ENCODE results near the gene PODN. TPM values are rescaled to one million over a fixed set of nuclear protein-coding genes. Genes with fewer than 3 reads are reported as not detected.

Gene PODN
- total and polyA plus RNA-seq, 5 experiments from 2014 or later: 0.35 TPM; not detected in 4

DNA sequence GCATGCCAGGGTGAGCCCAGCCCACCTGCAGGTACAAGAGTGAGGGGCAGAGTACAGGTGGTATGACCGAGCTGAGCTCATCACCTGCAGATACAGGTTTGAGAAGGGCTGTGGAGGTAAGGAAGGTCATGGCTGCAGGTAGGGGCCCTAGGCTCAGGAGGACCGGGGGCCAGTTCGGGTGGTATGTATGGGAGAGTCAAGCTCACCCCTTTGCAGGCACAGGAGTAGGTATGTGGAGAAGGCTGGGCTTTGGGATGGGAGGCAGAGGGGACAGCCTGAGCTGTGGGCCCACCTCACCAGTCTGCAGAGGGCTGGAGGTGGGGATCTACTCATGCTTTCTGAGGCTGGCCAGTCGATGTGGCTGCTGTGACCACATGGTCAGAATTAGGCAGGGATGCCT, 17.2 kb downstream of the PODN start:
- POLR2A ChIA-PET: no interaction called here
- H3K27ac Mint-ChIP-seq: peak overlapping the region in 1 of 10 donors; percentile 88
- DNase-seq (peak in 1 of 10 donors; percentile 35), ATAC-seq (no peak)
- H3K4me3 Mint-ChIP-seq: no peak overlapping the region
- H3K27me3 Mint-ChIP-seq: no peaks in the 10 kb centered on the region
- H3K9me3 Mint-ChIP-seq: no peaks in the 10 kb centered on the region
- peaks cover 0 to 6% (median 2%) of the 10 kb centered on the region in 4 donors for H3K4me1 Mint-ChIP-seq
- H3K36me3 Mint-ChIP-seq: no peaks in the 10 kb centered on the region

DNA sequence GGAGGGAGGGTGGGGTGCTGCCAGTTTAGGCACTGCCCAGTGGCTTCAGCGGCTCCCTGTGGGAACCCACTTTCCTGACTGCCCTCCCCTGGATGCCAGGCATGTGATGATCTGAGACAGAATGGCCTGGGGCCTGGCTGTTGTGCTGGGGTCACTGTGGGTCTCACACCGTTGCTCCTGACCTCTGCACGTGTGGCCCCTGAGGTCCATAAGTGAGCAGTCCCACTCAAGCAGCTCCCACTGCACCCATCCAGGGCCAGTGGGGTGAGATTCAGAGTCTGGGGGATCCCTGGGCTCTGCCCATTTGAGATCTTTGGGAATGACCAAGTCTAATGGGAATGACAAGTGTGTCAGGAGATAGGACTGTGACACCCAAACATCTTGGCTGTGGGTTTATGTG, 18.0 kb downstream of the PODN start:
- Mint-ChIP-seq H3K4me3 (no peak overlapping the region), H3K27ac (no peak overlapping the region), H3K27me3 (no peaks in the 10 kb centered on the region), H3K36me3 (no peaks in the 10 kb centered on the region), H3K9me3 (no peaks in the 10 kb centered on the region), H3K4me1 (peaks cover 0 to 10% (median 3%) of the 10 kb centered on the region in 4 donors)
- DNase-seq (peak in 1 of 10 donors; percentile 9), ATAC-seq (no peak)
- POLR2A ChIA-PET: no interaction called here

DNA sequence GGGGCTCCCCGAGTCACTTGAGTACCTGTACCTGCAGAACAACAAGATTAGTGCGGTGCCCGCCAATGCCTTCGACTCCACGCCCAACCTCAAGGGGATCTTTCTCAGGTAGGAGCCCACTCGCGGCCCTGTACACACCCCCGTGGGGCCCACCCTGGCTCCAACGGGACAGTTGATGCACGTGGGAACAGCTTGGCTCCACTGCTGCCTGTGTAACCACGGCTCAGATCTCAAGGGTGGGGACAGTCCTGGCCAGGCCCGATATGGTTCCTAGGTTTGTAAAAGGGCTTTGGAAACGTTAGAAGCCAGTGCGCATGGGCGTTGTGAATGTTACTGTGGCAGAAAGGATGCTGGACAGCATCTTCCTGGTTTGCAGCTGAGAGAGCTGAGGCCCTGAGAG, 18.8 kb downstream of the PODN start:
- Mint-ChIP-seq H3K4me1 (peaks cover 0 to 10% (median 3%) of the 10 kb centered on the region in 4 donors), H3K27me3 (no peaks in the 10 kb centered on the region), H3K36me3 (no peaks in the 10 kb centered on the region), H3K4me3 (no peak overlapping the region), H3K27ac (no peak overlapping the region), H3K9me3 (no peaks in the 10 kb centered on the region)
- ATAC-seq (no peak), DNase-seq (peak in 1 of 10 donors; percentile 60)
- POLR2A ChIA-PET: no interaction called here

DNA sequence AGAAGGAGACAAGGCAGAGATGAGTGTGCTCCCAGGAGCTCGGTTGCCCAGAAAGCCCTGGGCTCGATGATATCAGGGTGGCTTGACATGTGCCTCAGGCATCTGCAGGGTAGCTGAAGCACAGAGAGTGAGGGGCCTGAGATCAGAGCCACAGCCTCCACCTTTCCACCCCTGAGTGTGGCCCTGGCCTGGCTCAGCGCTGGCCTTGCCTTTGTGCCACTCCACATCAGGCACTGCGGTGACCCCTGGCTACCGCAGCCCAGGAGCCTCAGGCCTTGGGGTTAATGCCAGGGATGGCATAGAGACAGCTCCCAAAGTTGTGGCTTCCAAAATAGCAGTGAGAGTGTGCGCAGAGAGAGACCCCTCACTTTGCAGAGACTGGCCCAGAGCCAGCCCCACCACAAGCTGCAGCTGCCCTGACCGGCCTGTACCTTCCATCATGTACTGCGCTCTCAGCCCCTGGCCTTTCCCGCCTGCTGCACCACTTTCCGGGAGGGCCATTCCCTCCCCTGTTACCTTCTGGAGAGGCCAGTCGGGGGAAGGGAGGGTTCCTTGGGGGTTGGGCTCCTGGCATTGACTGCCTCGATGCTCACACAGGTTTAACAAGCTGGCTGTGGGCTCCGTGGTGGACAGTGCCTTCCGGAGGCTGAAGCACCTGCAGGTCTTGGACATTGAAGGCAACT, 19.5 kb downstream of the PODN start:
- Mint-ChIP-seq H3K9me3 (no peaks in the 10 kb centered on the region), H3K36me3 (no peaks in the 10 kb centered on the region), H3K27ac (peak overlapping the region in 2 of 10 donors; percentile 7 to 71), H3K27me3 (no peaks in the 10 kb centered on the region), H3K4me3 (no peak overlapping the region), H3K4me1 (peaks cover 0 to 10% (median 3%) of the 10 kb centered on the region in 4 donors)
- DNase-seq (peak in 1 of 10 donors; percentile 57), ATAC-seq (no peak)
- POLR2A ChIA-PET: no interaction called here

DNA sequence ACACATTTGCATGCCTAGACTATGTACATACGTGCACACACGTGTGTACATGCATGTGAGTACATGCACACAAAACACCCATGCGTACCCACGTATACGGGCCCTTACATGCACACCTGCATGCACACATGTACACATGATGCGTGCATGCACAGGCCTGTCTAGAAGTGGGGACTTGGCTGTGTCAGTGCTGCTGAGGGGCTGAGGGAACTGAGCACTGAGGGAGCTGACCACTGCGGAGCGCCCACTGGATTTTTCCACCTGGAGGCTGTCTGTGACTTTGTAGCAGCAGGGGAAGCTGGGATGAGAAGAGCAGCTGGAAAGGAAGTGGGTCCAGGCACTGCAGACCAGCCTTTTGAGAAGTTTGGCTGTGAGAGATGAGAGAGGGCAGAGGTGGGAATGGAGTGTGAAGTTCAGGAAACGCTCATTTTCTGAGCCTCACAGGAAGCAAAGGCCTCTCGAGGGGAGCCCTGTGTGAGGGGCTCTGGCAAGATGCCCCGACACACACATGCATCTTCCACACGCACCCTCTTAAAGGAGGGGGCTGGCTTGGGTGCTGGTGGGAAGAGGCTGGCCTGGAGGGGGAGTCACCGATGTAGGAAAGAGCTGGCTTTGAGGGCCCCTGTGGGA, 20.9 kb downstream of the PODN start:
- ATAC-seq (no peak), DNase-seq (peak in 1 of 10 donors; percentile 28)
- Mint-ChIP-seq H3K36me3 (no peaks in the 10 kb centered on the region), H3K4me1 (peaks cover 0 to 10% (median 3%) of the 10 kb centered on the region in 4 donors), H3K27ac (peak overlapping the region in 1 of 10 donors; percentile 58), H3K9me3 (no peaks in the 10 kb centered on the region), H3K27me3 (no peaks in the 10 kb centered on the region), H3K4me3 (no peak overlapping the region)
- POLR2A ChIA-PET: no interaction called here

DNA sequence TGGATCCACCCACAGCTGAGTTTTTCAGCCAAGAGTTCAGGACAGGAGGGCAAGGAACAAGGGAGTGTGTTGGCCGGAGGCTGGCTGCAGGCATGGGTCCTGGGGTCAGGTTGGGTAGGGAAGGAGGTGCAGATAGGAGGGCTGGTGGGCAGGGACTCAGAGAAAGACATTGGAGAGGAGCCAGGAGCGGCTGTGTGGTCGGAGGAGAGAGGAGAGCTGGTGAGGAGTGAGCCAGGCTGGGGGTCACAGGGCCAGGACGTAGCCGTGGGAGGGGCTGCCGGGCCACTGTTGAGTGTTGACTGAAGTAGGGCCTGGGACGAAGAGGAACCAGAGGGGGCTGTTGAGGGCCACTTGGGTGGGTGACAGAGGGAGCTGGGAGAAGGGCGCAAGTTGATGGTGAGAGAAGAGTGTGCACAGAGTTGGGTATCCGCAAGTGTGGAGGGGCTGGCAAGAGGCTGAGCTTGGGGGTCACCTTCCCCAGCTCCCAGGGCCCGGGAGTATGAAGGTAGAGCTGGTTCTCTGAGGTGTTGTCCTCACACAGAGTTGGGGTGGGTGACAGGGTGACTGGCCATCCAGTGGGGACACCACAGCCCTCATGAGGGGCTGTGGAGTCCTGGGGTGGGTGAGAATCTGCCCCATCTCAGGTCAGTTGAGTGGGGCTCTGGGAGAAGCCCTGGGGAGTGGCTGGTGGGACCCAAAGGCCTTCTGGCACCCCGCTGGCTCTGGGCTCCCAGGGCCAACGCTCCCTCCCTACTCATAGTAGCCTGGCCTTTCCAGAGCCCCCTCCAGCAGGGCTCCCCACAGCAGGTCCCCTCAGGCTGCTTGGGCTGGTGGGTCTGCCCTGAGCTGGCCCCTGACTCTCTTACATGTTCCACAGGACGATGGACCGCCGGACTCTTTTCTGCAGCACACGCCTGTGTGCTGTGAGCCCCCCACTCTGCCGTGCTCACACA, 21.9 kb downstream of the PODN start:
- Mint-ChIP-seq H3K27me3 (no peaks in the 10 kb centered on the region), H3K27ac (peak overlapping the region in 2 of 10 donors; percentile 58 to 82), H3K4me1 (peaks cover 0 to 10% (median 3%) of the 10 kb centered on the region in 4 donors), H3K36me3 (no peaks in the 10 kb centered on the region), H3K4me3 (peak overlapping the region in 1 of 10 donors; percentile 70), H3K9me3 (no peaks in the 10 kb centered on the region)
- ATAC-seq: no peak
- POLR2A ChIA-PET: no interaction called here
- DNase-seq: no peak

DNA sequence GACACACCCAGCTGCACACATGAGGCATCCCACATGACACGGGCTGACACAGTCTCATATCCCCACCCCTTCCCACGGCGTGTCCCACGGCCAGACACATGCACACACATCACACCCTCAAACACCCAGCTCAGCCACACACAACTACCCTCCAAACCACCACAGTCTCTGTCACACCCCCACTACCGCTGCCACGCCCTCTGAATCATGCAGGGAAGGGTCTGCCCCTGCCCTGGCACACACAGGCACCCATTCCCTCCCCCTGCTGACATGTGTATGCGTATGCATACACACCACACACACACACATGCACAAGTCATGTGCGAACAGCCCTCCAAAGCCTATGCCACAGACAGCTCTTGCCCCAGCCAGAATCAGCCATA, 22.6 kb downstream of the PODN start:
- no peaks in the 10 kb centered on the region for H3K36me3 Mint-ChIP-seq
- ATAC-seq (no peak), DNase-seq (no peak)
- H3K9me3 Mint-ChIP-seq: no peaks in the 10 kb centered on the region
- POLR2A ChIA-PET: no interaction called here
- H3K27ac Mint-ChIP-seq: peak overlapping the region in 2 of 10 donors; percentile 70 to 82
- H3K27me3 Mint-ChIP-seq: no peaks in the 10 kb centered on the region
- peak overlapping the region in 2 of 10 donors; percentile 47 to 70 for H3K4me3 Mint-ChIP-seq
- H3K4me1 Mint-ChIP-seq: peaks cover 0 to 10% (median 3%) of the 10 kb centered on the region in 4 donors

DNA sequence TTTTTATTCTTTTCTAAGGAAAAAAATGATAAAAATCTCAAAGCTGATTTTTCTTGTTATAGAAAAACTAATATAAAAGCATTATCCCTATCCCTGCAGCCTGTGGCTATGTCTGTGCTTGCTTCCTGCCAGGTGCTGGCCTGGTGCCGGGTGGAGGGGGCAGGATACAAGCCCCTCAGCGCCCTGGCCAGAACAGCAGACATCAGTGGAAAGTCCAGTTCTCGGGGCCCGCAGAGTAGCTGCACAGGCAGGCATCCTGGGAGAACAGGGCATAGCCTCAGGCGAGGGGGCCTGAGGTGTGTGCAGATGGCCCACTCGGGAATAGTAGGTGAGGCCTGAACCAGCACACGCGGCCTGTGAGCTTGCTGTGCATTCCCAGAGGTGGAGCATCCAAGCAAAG, 23.4 kb downstream of the PODN start:
- DNase-seq: no peak
- POLR2A ChIA-PET: no interaction called here
- H3K9me3 Mint-ChIP-seq: no peaks in the 10 kb centered on the region

DNA sequence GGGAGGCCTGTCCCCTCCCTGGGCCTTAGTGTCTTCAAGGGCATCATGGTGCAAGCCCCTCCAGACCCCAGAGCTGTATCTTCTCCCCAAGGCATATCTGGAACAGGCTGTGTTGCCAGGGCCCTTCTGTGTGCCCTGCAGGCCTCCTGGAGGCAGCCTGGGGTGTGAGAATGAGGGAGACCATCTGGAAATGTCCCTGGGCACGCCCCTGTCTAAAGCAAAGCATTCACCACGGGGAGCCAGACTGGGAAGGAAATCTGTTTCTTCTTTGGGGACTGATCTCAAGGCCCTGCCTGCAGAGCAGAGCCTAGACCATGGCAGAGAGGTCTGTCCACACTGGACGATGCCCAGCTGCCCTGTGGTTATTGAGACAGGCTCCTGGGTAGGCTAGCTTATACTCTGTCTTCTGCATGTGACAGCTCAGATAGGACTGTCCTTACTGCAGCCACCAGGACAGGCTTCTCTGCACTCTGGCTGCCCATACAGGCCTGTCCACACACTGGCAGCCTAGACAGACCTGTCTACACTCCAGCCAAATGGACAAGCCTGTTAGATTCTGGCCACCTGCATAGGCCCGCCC, 24.6 kb downstream of the PODN start:
- Mint-ChIP-seq H3K27me3 (no peaks in the 10 kb centered on the region), H3K27ac (no peak overlapping the region), H3K36me3 (no peaks in the 10 kb centered on the region), H3K4me3 (no peak overlapping the region), H3K9me3 (no peaks in the 10 kb centered on the region), H3K4me1 (peaks cover 0 to 10% (median 3%) of the 10 kb centered on the region in 4 donors)
- POLR2A ChIA-PET: no interaction called here
- no peak for DNase-seq
- ATAC-seq: no peak

More for the DNA sequence above, 23.4 kb downstream of the PODN start:
- Mint-ChIP-seq H3K27ac (peak overlapping the region in 1 of 10 donors; percentile 57), H3K4me3 (no peak overlapping the region), H3K27me3 (no peaks in the 10 kb centered on the region), H3K4me1 (peaks cover 0 to 10% (median 3%) of the 10 kb centered on the region in 4 donors), H3K36me3 (no peaks in the 10 kb centered on the region)
- no peak for ATAC-seq

DNA sequence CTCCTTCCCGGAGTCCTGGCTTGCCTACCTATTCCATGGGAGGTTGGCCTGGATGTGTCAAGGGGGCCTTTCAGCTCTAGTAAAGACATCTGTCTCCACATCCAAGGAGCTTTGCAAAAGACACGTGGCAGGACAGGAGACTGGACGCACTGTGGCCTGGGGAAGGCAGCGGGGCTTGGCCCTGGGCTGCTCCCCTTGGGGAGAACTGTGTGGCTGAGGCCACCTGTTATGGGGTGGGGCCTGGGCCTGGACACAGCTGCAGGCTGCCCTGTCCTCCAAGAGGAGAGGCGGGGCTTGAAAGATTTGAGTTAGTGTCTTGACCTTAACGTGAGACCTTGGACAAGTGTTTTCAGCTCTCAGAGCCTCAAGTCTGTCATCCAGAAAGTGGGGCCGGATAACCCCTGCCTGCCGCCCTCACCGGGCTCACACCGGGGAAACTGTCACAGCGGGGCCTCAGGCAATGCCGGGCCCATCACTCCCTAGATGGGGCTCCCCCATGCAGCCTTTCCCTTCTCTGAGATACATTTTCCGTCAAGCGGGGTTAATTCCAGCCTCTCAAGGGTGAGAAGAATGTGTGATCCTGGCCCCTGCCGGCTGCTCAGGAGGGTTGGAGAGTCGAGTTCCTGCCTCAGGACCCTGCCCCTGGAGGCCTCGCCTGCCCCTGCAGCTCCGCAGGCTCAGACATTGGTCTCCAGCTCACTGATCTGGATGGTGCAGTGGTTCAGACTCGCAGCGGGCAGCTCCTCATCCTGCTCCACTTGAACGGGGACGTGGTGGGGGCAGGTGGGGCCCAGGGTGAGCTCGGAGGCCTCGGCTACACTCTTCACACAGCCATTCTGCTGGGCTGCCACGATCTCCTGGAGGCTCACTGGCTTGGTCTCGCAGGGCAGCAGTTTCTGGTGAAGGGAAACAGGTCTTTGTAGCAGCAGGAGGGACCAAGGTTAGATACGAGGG, 25.6 kb downstream of the PODN start:
- Mint-ChIP-seq H3K4me3 (no peak overlapping the region), H3K9me3 (no peaks in the 10 kb centered on the region), H3K27me3 (no peaks in the 10 kb centered on the region), H3K4me1 (peaks cover 0 to 10% (median 3%) of the 10 kb centered on the region in 4 donors), H3K27ac (no peak overlapping the region), H3K36me3 (no peaks in the 10 kb centered on the region)
- no peak for DNase-seq
- no peak for ATAC-seq
- POLR2A ChIA-PET: no interaction called here

DNA sequence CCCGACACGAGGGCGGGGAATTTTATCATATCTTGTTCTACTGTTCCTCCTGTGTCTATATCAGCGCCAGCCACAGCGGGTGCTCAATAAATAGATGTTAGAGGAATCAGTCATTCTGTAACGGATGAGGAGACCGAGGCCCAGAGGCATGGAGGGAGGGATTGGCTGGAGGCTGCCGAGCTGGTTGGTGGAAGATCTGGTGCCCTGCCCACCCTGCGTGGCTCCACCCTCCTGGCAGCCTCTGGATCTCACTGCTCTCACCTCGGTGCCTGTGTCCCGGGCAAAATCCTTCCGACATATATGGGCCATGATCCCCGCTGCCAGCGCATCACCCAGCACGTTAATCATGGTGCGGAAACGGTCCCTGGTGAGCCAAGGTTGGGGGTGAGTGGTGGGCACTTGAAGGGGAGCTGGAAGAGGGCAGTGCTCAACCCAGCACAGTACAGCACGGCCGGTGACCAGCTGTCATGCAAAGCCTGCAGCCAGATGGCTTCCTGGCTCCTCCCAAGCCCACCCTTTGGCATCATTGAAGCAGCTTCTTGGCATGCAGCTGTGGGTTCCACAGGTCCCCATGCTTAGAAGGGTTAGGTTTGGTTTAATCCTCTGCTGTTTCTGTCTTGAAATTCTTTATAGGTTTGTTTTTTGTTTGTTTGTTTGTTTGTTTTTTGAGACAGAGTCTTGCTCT, 26.7 kb downstream of the PODN start:
- no peaks in the 10 kb centered on the region for H3K36me3 Mint-ChIP-seq
- POLR2A ChIA-PET: no interaction called here
- peaks cover 0 to 4% (median 1%) of the 10 kb centered on the region in 4 donors for H3K4me1 Mint-ChIP-seq
- DNase-seq (no peak), ATAC-seq (no peak)
- H3K4me3 Mint-ChIP-seq: no peak overlapping the region
- H3K27me3 Mint-ChIP-seq: peaks cover 0 to 1% (median 0%) of the 10 kb centered on the region in 5 donors
- no peak overlapping the region for H3K27ac Mint-ChIP-seq
- H3K9me3 Mint-ChIP-seq: no peaks in the 10 kb centered on the region
